Activated CD4-positive, CD25-positive, alpha-beta regulatory T cell (primary cell): Measurements from ENCODE around the gene RAB4A.
A peak's percentile ranks its signal among the peaks of the same experiment; 100 is the strongest.

ENCODE experiments used
- DNase-seq, 4 experiments: peaks; one replicate each; lab custom pipeline; 2025; lab: John Stamatoyannopoulos, UW

Gene RAB4A

GRCh38 chr1:229270547-229271447, at the start of gene RAB4A:
TSS of gene RAB4A (plus strand) at chr1:229271111. CDS start at chr1:229271340, 229 bp downstream.
- DNase-seq, result peak; percentile 41 to 62 (median 59)

GRCh38 chr1:229222081-229222480, 48.8 kb upstream of the RAB4A start:
- no peak for DNase-seq

- DNase-seq, result no peak
Measured at GRCh38 chr1:229223498-229223897, 47.4 kb upstream of the RAB4A start.

- no peak for DNase-seq
Measured at GRCh38 chr1:229224308-229224707, 46.6 kb upstream of the RAB4A start.

- DNase-seq, result no peak
Measured at GRCh38 chr1:229225331-229225782, 45.6 kb upstream of the RAB4A start.

- no peak for DNase-seq
Measured at GRCh38 chr1:229226796-229227195, 44.1 kb upstream of the RAB4A start.

GRCh38 chr1:229227298-229227919, 43.5 kb upstream of the RAB4A start:
- DNase-seq, result peak; percentile 50 to 56 (median 53)

GRCh38 chr1:229228522-229228921, 42.4 kb upstream of the RAB4A start:
- DNase-seq, result no peak

- DNase-seq, result no peak
Measured at GRCh38 chr1:229229137-229229720, 41.7 kb upstream of the RAB4A start.

GRCh38 chr1:229229721-229230139, 41.2 kb upstream of the RAB4A start:
- no peak for DNase-seq

GRCh38 chr1:229230140-229230892, 40.6 kb upstream of the RAB4A start:
- DNase-seq, result no peak

- no peak for DNase-seq
Measured at GRCh38 chr1:229230893-229231753, 39.8 kb upstream of the RAB4A start.

- no peak for DNase-seq
Measured at GRCh38 chr1:229231754-229232119, 39.2 kb upstream of the RAB4A start.

GRCh38 chr1:229234870-229235472, 35.9 kb upstream of the RAB4A start:
- no peak for DNase-seq

GRCh38 chr1:229237320-229237719, 33.6 kb upstream of the RAB4A start:
- no peak for DNase-seq

- no peak for DNase-seq
Measured at GRCh38 chr1:229238231-229238630, 32.7 kb upstream of the RAB4A start.

GRCh38 chr1:229238674-229239415, 32.1 kb upstream of the RAB4A start:
- DNase-seq, result no peak

GRCh38 chr1:229240532-229240931, 30.4 kb upstream of the RAB4A start:
- no peak for DNase-seq

- DNase-seq, result no peak
Measured at GRCh38 chr1:229241390-229241789, 29.5 kb upstream of the RAB4A start.

GRCh38 chr1:229243638-229244037, 27.3 kb upstream of the RAB4A start:
- DNase-seq, result no peak
